HG02938 (cell line): ENCODE results near the gene ABCB9.
"Not testable (repeated sequence)": the region's sequence is repeated elsewhere in the genome, so short reads cannot be mapped to it uniquely, and the experiment has no call there.

Experiments used
- ATAC-seq: cut with Tn5 transposase; IDR thresholded peaks from one replicate; pipeline ENCODE4 v1.9.1; 2021; ENCODE audit warnings: mild to moderate bottlenecking, moderate library complexity; ENCODE audit not compliant: unreplicated experiment

ABCB9 gene

DNA sequence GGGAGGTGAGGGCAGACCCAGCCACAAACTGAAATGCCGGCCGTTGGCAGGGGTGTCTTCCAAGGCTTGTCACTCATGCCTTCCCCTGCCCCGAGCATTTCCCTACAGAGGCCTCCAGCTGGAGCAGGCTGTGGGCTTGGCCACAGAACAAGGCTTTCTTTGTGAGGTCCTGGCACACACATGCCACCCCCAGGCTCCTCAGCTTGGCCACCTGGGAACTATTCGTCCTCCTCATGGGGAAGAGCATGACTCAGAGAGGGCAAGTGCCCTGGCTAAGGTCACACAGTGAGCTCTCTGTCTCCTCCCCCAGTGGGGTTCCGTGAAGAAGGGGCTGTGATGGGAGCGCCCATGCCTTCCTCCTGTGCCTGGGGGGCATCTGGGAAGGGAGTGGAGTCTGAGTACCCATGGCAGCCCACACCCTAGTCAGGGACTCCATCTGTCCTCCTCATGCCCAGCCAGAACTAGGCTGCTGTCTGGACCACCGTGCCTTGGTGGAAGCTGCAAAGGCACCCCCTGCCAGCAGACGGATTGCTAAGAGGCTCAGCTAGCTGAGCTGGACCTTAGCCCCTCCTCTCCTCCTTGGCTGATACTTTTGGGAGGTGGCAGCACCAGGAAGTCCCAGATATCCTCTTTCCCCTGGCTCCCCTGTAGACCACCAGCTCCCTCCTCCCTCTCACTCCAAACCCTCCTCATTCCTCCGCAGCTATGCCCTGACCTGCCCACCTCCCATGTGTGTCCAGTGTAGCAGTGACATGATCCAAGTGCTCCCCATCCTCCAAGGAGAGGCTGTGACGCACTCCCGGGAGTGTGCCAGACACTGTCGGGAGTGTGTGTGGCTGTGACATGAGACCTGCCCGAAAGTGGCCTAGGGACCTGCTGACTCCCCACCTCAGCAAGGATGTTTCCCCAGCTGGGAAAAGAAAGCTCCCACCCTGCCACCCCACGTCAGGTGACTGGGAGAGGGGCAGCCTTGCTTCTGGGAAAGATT, 21.4 kb downstream of the ABCB9 start:
- ATAC-seq = no peak

GRCh38 chr12:122943196-122943595, 23.1 kb downstream of the ABCB9 start:
- ATAC-seq = no peak

DNA sequence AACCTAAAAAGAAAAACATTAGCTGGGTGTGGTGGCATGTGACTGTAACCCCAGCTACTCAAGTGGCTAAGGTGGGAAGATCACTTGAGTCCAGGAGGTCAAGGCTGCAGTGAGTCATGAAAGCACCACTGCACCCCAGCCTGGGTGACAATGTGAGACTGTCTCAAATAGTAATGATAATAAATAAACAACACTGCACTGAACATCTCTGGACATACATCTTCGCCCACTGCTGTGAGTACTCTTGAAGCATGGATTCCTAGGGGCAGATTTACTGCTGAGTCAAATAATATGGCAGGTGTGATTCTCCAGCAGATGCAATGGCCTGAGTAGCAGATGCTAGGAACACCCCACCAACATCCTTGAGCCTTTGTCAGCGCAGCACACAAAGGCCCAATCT, 23.6 kb downstream of the ABCB9 start:
- ATAC-seq = no peak

DNA sequence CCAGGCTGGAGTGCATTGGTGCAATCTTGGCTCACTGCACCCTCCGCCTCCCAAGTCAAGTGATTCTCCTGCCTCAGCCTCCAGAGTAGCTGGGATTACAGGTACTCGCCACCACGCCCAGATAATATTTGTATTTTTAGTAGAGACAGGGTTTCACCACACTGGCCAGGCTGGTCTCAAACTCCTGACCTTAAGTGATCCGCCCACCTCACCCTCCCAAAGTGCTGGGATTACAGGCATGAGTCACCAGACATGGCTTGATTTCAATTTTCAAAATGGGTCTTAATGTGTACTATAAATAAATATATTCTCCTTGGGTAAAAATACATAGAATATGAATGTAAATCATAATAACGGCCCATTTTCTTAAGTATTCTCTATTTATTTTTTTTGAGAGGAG, 24.9 kb downstream of the ABCB9 start:
- ATAC-seq = not testable (repeated sequence)

- ATAC-seq = no peak
These were observed 27.1 kb downstream of the ABCB9 start for GRCh38 chr12:122939125-122939524.

DNA sequence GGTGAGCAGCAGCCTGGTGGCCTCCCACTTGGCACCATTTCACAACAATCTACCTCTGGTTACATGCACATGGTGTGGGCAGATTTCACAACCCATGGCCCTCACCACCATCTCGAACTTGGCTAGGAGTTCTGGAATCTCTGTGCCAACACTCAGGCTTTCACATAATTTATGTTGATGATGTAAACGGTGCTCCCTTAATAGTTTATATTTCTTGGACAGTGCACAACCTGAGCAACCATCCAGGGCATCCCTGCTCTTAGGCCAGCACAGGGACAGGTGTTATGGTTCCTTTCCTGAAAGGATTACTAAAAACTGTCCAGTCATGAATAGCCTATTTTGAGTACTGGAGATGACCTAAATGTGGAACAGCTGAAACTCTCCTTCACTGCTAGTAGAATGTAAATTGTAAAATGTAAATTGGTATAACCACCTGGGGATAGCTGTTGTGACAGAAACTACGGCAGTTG, 28.6 kb downstream of the ABCB9 start:
- no peak for ATAC-seq

- no peak for ATAC-seq
These were observed 30.9 kb downstream of the ABCB9 start for GRCh38 chr12:122935318-122935717.

- ATAC-seq = no peak
These were observed 31.5 kb downstream of the ABCB9 start for GRCh38 chr12:122934722-122935121.

- ATAC-seq = no peak
These were observed 34.1 kb downstream of the ABCB9 start for GRCh38 chr12:122932207-122932606.

DNA sequence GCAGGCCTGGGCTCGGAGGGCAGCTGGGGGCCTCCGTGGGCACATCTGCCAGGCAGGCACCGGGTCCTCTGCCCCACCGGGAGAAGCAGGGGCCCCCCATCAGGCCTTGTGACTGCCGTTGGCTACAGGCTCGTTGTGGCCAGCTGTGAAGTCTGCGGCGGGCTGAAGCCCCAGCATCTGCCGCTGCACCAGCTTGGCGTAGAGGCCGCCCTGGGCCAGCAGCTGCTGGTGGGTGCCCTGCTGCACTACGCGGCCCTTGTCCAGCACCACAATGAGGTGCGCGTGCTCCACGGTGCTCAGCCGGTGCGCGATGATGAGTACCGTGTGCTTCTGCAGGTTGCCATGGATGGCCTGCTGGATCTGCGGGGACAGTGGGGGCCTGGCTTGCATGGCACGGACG, 36.5 kb downstream of the ABCB9 start:
- no peak for ATAC-seq

- no peak for ATAC-seq
These were observed 37.1 kb downstream of the ABCB9 start for GRCh38 chr12:122929148-122929538.

- no peak for ATAC-seq
These were observed 37.7 kb downstream of the ABCB9 start for GRCh38 chr12:122928404-122929147.

DNA sequence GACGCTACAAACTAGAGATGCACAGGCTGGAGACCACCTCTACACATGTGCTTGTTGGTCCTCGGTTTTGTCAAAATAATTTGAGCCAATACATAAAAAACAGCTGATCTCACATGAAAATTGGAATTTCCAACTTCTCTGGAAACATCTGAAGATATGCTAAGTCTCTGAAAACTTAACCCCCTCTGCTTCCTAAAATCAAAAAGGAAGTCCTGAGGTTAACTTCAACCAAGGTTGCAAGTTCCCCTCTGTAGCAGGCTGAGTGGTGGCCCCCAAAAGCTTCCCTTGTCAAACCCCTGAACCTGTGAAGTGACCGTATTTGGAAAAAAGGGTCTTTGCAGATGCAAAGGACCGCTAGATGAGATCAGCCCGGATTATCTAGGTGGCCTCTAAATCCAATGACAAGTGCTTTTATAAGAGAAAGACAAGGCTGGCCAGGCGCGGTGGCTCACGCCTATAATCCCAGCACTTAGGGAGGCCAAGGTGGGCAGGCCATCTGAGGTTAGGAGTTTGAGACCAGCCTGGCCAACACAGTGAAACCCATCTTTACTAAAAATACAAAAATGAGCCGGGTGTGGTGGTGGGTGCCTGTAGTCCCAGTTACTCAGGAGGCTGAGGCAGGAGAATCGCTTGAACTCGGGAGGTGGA, 38.4 kb downstream of the ABCB9 start:
- no peak for ATAC-seq

- ATAC-seq = no peak
These were observed 44.3 kb downstream of the ABCB9 start for GRCh38 chr12:122921917-122922316.

DNA sequence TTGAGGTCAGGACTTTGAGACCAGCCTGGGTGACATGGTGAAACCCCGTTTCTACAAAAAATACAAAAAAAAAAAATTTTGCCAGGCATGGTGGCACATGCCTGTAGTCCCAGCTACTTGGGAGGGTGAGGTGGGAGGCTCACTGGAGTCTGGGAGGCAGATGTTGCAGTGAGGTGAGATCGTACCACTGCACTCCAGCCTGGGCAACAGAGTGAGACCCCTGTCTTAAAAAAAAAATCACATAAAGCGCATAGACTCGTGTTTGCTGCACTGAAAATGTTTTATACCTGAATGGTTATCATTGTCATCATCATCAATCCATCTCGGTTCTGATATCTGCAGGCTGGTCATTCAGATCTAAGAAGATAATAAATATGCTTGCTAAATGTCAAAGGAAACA, 45.6 kb downstream of the ABCB9 start:
- no peak for ATAC-seq

DNA sequence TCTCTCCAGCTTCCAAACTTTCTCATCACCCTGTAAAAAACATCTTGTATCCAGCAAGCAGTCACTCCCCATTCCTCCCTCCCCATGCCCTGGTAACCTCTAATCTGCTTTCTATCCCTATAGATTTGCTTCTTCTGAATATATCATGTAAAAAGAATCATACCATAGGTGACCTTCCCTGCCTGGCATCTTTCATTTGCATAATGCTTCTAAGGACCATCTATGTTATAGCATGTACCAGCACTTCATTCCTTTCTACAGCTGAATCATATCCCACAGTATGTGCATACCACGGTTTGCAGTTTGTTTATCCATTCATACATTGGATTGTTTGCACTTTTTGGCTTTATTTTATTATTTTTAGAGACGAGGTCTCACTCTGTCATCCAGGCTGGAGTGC, 47.4 kb downstream of the ABCB9 start:
- ATAC-seq = no peak

DNA sequence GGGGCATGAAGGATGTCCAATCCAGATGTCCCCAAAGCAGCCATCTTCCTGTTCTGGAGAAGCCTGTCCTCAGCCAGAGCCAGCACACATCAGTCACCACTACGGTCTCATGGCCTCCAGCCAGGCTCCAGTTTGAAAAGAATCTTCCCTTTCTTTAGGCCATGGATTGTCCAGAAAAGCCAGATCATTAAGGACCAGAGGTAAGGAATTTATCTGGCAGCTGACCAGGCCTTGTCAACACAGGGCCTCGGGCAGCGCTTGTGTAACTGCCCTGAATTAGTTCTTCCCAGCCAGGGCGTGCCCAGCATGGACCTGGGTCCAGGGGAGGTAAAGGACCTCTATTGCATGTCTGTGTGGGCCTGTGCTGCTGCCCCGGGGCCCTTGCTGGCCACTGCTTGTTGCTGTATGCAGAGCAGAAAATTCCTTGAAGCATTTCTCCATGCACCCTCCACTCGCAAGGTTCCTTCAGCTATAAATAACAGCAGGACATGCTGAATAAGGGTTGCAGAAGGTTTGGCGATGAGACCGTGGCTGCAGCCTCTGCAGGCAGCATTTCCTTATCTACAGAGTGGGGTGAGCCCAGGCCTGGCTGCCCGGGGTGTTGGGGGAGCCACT, 48.6 kb downstream of the ABCB9 start:
- no peak for ATAC-seq

DNA sequence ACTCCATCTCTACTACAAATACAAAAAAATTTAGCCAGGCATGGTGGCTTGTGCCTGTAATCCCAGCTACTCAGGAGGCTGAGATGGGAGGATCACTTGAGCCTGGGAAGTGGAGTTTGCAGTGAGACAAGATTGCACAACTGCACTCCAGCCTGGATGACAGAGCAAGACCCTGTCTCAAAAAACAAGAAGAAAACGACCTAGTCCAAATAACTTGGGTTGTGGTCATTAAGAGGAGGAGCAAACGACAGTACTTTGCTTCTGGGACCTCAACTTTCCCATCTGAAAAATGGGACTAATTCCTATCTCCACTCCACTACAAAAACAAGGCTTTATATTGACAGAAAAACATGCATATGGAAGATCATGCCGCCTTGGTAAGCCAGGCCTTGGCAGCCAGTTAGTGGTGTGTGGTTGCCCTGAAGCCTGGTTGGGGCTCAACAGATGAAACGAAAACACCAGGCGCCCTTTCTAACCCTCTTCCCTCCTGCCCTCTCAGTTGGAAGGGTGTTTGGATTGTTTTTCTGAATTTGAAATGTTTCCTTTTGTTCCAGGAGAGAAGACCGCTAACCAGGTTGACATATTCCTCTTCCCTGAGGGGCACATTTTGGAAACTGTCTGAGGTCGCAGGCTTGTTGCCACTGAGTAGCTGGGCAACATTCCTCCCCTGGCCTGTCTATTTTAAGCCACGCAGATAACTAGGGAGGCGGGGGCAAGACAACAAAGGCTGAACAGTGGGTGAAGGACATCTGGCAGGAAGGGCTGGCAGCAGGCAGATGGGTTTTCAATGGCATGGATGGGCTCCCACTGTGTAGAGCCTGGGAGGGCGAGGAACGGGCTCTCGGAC, 56.6 kb downstream of the ABCB9 start:
- no peak for ATAC-seq

- no peak for ATAC-seq
These were observed 57.3 kb downstream of the ABCB9 start for GRCh38 chr12:122908915-122909314.

GRCh38 chr12:122905258-122905657, 61.0 kb downstream of the ABCB9 start:
- ATAC-seq = not testable (repeated sequence)
